HEK293T (cell line): Measurements from ENCODE around the gene SLC6A11.

ENCODE experiments used
- CTCF ChIA-PET: fragments of 350-600 bp; formaldehyde crosslinking; extraction: SDS; loops from one replicate; lab custom pipeline; 2021; ENCODE audit warnings: antibody characterized with exemption, inconsistent platforms; lab: Yijun Ruan, JAX
- POLR2A ChIA-PET: fragments of 350-600 bp; formaldehyde crosslinking; extraction: SDS; loops from one replicate; lab custom pipeline; 2020; ENCODE audit warnings: antibody characterized with exemption, inconsistent platforms; lab: Yijun Ruan, JAX
- DNase-seq: peaks from one replicate; pipeline ENCODE4 v3.0.0; 2012; ENCODE audit warnings: mixed read lengths; ENCODE audit errors: extremely low spot score
- ARNT ChIP-seq: fragments of 450-650 bp; IDR thresholded peaks from 2 replicates; pipeline ENCODE4 v1.6.1; 2017; ENCODE audit warnings: mild to moderate bottlenecking
- BHLHE40 ChIP-seq: fragments of 450-650 bp; IDR thresholded peaks from 2 replicates; pipeline ENCODE4 v1.6.1; 2016; ENCODE audit warnings: mild to moderate bottlenecking, moderate library complexity, borderline replicate concordance
- CTBP1 ChIP-seq: fragments of 450-650 bp; IDR thresholded peaks from 2 replicates; pipeline ENCODE4 v1.6.1; 2016; ENCODE audit warnings: borderline replicate concordance
- ELF4 ChIP-seq: fragments of 450-650 bp; IDR thresholded peaks from 2 replicates; pipeline ENCODE4 v1.6.1; 2017; ENCODE audit warnings: antibody characterized with exemption
- FOXA1 ChIP-seq: fragments of 450-650 bp; IDR thresholded peaks from 2 replicates; pipeline ENCODE4 v1.6.1; 2016; ENCODE audit warnings: mild to moderate bottlenecking
- FOXK2 ChIP-seq: fragments of 450-650 bp; IDR thresholded peaks from 2 replicates; pipeline ENCODE4 v1.6.1; 2016; ENCODE audit warnings: mild to moderate bottlenecking
- FOXM1 ChIP-seq: fragments of 450-650 bp; IDR thresholded peaks from 2 replicates; pipeline ENCODE4 v1.6.1; 2017; ENCODE audit warnings: mild to moderate bottlenecking, borderline replicate concordance
- HDGF ChIP-seq: fragments of 450-650 bp; IDR thresholded peaks from 2 replicates; pipeline ENCODE4 v1.6.1; 2017; ENCODE audit warnings: antibody characterized with exemption, borderline replicate concordance
- L3MBTL2 ChIP-seq: fragments of 450-650 bp; conservative IDR thresholded peaks from 2 replicates; pipeline ENCODE4 v1.6.1; 2016; ENCODE audit warnings: mild to moderate bottlenecking
- LEF1 ChIP-seq: fragments of 450-650 bp; IDR thresholded peaks from 2 replicates; pipeline ENCODE4 v1.6.1; 2017; ENCODE audit warnings: mild to moderate bottlenecking, borderline replicate concordance
- NFRKB ChIP-seq: fragments of 450-650 bp; IDR thresholded peaks from 2 replicates; pipeline ENCODE4 v1.6.1; 2016; ENCODE audit warnings: mild to moderate bottlenecking, moderate library complexity
- SP1 ChIP-seq: fragments of 450-650 bp; IDR thresholded peaks from 2 replicates; pipeline ENCODE4 v1.6.1; 2017
- SUZ12 ChIP-seq: fragments of 450-650 bp; IDR thresholded peaks from 2 replicates; pipeline ENCODE4 v1.6.1; 2016; ENCODE audit warnings: mild to moderate bottlenecking
- TARDBP ChIP-seq: fragments of 450-650 bp; IDR thresholded peaks from 2 replicates; pipeline ENCODE4 v1.6.1; 2016
- ZNF384 ChIP-seq: fragments of 450-650 bp; IDR thresholded peaks from 2 replicates; pipeline ENCODE4 v1.6.1; 2016
- TF ChIP-seq, protein P1 (sequence below): fragments of 450-650 bp; IDR thresholded peaks from 2 replicates; pipeline ENCODE4 v1.6.1; 2016

Gene SLC6A11

GRCh38 chr3:10933805-10934481, 117.9 kb downstream of the SLC6A11 start:
- TF ChIP-seq SP1 (no peak), TARDBP (no peak), ELF4 (no peak), L3MBTL2 (no peak), HDGF (no peak), FOXA1 (no peak), FOXM1 (no peak), ARNT (no peak), NFRKB (no peak), BHLHE40 (no peak), LEF1 (no peak), CTBP1 (no peak), ZNF384 (no peak)
- TF ChIP-seq, protein P1, sequence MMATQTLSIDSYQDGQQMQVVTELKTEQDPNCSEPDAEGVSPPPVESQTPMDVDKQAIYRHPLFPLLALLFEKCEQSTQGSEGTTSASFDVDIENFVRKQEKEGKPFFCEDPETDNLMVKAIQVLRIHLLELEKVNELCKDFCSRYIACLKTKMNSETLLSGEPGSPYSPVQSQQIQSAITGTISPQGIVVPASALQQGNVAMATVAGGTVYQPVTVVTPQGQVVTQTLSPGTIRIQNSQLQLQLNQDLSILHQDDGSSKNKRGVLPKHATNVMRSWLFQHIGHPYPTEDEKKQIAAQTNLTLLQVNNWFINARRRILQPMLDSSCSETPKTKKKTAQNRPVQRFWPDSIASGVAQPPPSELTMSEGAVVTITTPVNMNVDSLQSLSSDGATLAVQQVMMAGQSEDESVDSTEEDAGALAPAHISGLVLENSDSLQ, result no peak
- ChIA-PET CTCF (interaction anchor here (0.6 kb wide), 1 partner anchor 19 kb away, joined by 3 read pairs; no protein-coding TSS in a partner anchor), POLR2A (no interaction called here)
- DNase-seq, result no peak

GRCh38 chr3:10935028-10935427, 119.0 kb downstream of the SLC6A11 start:
- no peak for DNase-seq
- TF ChIP-seq FOXM1, result no peak
- no peak for TF ChIP-seq BHLHE40
- no peak for TF ChIP-seq L3MBTL2
- TF ChIP-seq, protein P1, result no peak
- no peak for TF ChIP-seq ELF4
- TF ChIP-seq SP1, result no peak
- TF ChIP-seq FOXK2, result no peak
- POLR2A ChIA-PET, result no interaction called here
- CTCF ChIA-PET, result no interaction called here

GRCh38 chr3:10935846-10936631, 120.0 kb downstream of the SLC6A11 start:
- no peak for DNase-seq
- CTCF ChIA-PET, result no interaction called here
- POLR2A ChIA-PET, result no interaction called here
- TF ChIP-seq ELF4 (no peak), HDGF (no peak), BHLHE40 (no peak), FOXK2 (no peak), L3MBTL2 (no peak), FOXA1 (no peak), TARDBP (no peak)
- TF ChIP-seq, protein P1, result no peak

- TF ChIP-seq BHLHE40 (no peak), SUZ12 (no peak), L3MBTL2 (no peak), FOXA1 (no peak), TARDBP (no peak), ZNF384 (no peak), NFRKB (no peak), SP1 (no peak), FOXK2 (no peak), LEF1 (no peak), ELF4 (no peak), FOXM1 (no peak), HDGF (no peak), ARNT (no peak), CTBP1 (no peak)
- TF ChIP-seq, protein P1, result no peak
- CTCF ChIA-PET, result no interaction called here
- DNase-seq, result no peak
- POLR2A ChIA-PET, result no interaction called here
Measured at GRCh38 chr3:10936686-10937085, 120.7 kb downstream of the SLC6A11 start.

GRCh38 chr3:10937141-10937825, 121.3 kb downstream of the SLC6A11 start:
- CTCF ChIA-PET, result no interaction called here
- TF ChIP-seq HDGF (no peak), L3MBTL2 (no peak), ELF4 (no peak), ARNT (no peak), CTBP1 (no peak), ZNF384 (no peak), BHLHE40 (no peak), NFRKB (no peak), SUZ12 (no peak), FOXK2 (no peak), SP1 (no peak), FOXM1 (no peak), LEF1 (no peak), TARDBP (no peak), FOXA1 (no peak)
- TF ChIP-seq, protein P1, result no peak
- POLR2A ChIA-PET, result no interaction called here
- DNase-seq, result no peak
